GM19351 (cell line): ENCODE measurements around the gene NPTXR.

Experiments
- ATAC-seq: cut with Tn5 transposase; IDR thresholded peaks from one replicate; pipeline ENCODE4 v1.9.1; 2021; ENCODE audit warnings: mild to moderate bottlenecking, moderate library complexity; ENCODE audit not compliant: unreplicated experiment

NPTXR gene

DNA sequence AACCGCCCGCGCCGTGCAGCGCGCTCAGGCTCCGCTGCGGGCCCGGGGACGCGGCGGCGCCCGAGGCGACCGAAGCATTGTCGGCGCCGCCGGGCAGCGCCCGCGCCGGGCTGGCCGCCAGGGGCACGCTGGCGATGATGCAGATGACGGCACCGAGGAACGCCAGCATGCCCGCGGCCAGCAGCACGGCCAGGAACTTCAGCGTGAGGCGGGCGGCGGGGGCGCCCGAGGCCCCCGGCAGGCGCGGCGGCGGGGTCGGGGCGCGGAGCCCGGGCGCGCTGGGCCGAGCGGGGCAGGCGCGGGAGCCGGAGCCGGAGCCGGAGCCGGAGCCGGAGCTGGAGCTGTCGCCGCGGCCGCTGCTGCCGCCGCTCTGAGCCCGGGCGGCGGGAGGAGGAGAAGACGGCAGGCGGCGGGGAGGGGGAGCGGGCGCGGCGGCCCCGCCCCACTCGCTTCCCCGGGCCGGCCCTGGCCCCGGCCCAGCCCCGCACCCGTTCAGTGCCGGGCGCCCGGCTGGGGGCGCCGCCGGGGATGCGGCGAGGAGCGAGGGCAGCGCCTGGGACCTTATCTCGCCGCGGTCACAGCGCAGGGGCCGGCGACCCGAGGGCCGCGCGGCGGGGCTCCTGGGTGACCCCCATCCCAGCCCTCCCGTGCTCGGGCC, at the start of gene NPTXR:
NPTXR (minus strand) TSS at position 372 of the 658 bp plus-strand sequence.
- no peak for ATAC-seq

DNA sequence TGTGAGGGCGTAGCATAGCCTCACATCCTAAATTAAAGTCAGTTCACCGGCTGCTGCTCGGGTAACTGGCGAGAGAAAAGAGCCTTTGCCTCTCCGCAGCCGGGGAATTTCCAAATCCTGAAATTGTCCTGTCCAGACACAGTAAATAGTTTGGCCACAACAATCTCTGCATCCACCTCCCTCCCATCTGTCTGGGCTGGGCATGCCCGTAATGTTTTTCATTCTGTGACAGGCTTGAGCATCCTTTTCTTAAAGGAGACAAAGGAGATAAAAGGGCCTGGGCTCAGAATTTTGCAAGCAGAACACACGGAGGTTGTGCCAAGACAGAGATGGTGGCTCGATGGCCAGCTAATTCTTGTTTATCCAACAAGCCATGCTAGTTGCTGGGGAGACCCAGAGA, 47.4 kb upstream of the NPTXR start:
- no peak for ATAC-seq

DNA sequence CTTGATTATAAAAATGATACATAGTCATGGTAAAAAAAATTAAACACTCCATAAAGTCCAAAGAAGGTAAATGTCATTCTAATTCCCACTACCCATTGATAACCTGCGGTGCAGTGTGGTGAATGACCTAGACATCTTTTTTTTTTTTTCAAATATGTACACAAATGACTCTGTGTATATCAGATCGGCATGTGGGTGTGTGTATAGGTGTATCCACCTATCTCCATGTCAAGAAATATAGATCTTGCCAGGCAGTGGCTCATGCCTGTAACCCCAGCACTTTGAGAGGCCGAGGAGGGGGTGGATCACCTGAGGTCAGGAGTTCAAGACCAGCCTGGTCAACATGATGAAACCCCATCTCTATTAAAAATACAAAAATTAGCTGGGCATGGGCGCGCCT, 46.5 kb upstream of the NPTXR start:
- ATAC-seq: no peak

DNA sequence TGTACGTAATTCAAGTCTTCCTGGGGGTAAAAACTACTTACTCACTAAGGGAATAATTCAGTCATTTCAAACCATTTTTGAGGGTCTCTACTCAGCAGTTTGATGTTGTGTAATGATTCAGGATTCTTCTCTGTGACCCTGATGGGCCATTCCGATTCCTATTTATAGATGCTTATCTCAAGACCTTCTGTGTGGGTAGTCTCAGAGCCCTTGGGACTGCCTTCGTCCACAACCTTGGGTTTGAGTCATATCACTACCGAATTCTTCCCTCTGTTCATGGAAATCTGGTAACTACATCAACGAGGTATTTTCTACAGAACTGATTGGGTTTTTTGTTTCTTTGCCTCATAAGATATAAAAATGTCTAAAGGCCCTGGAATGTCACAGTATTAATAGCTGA, 42.5 kb upstream of the NPTXR start:
- ATAC-seq: no peak

DNA sequence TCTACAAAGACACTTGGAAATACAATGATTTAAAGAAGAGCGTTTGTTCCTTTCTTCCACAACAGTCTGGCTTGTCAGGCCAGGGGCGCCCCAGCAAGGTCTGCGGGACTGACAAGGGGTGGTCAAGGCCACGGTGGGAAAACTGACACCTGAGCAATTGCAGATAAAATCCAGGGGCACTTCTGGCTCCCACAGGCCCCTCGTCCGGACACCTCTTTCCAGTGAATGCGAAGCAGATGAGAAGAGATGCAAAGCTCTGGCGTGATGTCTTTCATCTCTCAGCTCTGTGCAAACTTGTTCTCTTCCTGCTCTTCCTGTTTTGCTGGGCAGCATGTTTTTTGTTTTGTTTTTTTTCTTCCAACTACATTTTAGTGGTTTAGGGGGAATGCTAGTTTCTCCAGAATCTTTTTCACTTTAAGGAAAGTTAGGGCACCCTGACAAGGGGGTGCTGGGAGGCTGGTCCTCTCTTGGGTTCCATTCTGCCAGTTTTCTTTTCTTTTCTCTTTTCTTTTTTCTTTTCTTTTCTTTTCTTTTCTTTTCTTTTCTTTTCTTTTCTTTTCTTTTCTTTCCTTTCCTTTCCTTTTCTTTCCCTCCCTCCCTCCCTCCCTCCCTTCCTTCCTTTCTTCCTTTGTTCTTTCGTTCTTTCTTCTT, 39.3 kb upstream of the NPTXR start:
- ATAC-seq: no peak

DNA sequence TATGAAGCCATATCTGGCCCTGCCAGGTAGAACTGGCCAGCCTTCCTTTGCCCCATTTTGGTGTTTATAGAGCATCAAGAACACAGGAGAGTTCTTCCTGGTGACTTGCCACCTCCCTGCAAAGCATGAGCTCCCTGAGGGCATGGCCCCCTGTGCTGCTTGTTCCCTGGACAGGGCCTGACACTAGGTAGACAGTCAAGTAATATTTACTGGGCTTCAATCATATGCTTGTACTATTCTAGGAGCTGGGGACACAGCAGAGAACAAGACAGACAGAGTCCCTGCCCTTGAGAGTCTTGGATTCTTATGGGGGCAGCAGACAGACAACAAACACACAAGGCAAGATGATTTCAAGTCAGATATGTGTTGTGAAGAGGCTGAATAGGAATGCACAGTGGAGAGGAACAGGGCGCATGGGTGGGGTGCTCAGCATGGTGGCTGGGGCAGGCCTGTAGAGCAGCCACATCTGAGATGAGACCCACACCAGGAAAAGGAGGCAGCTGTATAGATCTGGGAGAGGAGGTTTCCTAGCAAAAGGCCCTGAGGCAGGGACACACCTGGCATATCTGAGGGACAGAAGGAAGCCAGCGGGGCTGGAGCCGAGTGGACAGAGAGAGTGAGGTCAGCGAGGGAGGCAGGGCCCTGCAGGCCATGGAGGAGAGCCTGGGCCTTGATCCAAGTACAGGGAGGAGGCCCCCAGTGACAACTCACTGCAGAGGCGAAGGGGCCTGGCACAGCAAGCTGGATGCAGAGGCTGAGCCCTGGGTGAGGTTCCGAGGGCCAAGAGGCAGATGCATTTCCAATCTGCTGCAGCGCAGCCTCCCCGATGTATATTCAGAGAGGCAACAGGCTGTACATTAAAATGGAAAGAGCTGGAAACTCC, 38.4 kb upstream of the NPTXR start:
- ATAC-seq: no peak

DNA sequence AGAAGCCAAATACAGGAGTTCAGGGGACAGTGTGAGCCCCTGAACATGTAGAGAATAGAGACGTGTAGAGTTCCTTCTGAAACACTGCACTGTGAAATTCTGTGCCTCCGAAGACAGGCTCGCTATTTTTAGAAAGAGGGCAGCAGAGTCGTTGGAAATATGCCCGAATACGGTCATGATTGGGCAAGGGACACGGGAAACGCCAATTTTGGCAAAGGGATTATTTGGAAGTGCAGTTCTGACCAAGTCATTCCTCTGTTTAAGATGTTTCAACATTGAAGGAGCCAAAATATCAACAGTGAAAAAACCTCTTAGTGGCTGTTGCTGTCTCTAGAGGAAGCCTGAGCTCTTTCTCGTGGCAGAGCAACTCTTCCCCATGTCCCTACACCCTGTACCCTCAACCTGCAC, 37.6 kb upstream of the NPTXR start:
- ATAC-seq: no peak

DNA sequence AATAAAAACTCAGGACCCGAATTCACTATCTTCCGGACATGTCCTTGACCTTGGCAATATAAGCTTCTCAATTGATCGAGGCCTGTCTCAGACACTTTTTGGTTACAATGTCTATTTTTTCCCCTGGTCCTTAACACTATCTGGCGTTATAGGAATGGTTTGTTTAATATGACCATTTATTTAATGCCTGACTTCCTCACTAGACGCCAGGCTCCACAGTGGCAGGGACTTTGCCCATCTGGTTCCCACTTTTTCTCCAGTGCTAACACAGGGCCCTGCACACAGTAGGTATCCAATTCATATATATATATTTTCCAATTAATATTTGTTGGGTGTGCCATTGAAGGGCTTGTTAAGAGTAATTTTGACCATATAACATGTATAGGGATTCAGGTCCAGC, 36.1 kb upstream of the NPTXR start:
- no peak for ATAC-seq

DNA sequence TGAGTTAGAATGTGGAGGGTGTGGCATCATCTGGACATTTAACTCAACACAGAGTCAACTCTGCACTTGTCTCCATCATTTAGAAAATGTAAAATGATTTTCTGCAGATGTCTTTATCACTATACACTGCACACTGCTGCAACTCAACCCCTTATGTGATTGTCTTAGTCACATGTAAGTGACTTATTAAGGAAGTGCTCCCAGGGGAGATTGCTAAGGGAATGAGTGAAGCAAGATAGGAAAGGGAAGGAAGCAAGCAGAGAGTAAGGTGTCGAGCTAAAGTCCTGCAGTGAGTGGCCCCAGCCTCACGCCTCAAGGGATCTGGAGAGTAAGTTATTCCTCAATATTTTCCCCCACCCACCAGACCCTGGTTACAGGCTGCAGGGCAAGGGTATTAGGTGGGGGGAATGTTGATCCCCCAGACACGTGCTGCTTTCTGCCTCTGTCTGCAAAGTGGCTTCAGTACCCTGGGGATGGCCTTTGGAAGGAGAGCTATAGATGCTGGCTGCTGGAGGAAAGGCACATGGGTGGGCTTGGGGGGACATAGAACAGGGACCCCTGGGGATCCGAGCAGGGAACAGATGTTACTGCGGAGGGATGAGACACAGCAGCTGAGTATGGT, 35.4 kb upstream of the NPTXR start:
- ATAC-seq: no peak

DNA sequence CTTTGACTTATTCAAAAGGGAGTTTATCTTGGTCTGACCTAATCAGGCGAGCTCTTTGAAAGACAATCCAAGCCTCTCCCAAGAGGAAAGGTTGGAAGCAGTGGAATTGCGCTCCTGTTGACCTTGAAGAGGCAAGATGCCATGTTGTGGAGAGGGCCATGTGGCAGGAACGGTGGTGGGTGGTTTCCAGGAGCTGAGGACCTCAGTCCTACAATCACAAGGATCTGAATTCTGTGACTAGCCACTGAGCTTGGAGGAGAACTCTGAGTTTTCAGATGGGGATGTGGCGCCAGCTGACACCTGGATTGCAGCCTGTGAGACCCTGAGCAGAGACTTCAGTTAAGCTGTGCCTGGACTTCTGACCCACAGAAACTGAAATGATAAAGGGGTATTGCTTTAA, 34.2 kb upstream of the NPTXR start:
- no peak for ATAC-seq

DNA sequence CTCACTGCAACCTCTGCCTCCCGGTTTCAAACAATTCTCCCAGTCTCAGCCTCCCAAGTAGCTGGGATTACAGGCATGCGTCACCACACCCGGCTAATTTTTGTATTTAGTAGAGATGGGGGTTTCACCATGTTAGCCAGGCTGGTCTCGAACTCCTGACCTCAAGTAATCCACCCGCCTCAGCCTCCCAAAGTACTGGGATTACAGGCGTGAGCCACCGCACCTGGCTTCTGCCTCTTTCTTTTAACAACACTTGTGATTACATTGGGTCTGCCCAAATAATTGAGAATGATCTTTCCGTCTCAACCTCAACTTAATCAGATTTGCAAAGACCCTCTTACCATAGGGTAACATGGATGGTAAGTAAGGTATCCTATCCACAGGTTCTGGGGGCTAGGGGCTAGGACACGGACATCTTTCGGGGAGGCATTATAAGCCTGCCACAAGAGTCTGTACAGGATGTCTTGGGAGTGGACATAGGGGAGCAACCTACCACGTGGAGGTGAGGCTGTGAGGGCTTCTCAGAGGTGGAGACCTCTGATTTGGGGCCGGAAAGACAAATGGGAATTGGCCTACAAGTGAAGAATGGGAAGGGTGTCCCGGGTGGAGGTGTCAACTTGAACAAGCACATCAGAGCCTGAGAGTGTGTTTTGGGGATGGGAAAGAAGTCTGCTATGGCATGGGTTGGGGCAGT, 30.8 kb upstream of the NPTXR start:
- ATAC-seq: no peak

DNA sequence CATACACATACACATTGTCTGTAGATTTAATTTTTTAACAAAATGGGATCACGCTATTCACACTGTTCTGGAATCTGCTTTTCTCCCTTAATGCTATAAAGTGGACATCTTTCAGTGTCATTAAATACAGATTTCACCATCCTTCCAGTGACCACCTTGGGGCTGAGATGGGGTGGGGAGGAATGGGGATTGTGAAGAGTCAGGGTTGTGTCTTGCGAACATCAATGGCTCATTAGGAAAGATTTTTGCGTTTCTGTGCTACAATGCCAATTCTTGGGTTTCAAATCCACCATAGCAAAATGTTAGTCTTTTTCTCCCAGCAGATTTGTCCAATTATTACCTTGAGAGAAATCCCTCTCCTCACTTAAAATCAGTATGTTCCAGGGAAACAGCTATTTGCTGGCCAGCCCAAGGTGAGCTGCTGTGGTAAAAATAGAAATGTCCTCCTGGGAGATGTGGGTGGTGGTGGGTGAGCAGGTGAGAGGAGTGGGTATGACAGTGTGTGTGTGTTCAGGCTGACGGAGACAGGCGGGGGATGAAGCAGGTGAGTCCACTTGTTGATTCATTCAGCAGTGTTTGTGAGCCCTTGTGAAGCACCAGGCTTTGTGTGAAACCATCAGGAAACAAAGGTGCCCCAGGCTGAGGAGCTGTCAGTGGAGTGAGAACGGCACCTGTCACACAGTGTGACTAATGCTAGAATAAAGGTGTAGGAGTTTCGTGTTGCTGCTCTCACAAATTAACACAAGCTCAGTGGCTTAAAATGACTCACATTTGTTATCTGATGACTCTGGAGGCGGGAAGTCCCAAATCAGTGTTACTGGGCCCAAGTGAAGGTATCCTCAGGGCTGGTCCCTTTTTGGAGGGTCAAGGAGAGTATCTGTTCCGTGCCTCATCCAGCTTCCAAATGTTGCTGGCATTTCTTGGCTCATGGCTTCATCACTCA, 29.9 kb upstream of the NPTXR start:
- no peak for ATAC-seq

DNA sequence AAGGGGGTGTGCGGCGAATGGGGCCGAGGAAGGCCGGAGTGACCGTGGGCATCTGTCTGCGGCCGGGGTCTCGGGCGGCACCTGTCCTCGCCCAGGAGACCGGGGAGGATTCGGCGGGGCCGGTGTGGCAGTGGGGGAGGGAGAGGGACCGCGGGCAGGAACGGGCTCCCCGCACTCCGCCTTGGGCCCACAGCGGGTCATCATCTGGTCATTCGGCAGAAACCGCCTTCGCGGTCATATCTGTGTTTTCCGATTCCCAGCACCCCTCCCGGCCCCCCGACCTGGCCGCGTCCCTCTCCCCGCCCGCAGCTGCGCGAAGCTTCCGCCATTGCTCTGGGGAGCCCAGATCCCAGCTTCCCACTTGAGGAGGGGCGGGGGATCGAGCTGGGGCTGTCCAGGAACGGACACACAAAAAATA, 29.0 kb upstream of the NPTXR start:
- ATAC-seq: no peak

DNA sequence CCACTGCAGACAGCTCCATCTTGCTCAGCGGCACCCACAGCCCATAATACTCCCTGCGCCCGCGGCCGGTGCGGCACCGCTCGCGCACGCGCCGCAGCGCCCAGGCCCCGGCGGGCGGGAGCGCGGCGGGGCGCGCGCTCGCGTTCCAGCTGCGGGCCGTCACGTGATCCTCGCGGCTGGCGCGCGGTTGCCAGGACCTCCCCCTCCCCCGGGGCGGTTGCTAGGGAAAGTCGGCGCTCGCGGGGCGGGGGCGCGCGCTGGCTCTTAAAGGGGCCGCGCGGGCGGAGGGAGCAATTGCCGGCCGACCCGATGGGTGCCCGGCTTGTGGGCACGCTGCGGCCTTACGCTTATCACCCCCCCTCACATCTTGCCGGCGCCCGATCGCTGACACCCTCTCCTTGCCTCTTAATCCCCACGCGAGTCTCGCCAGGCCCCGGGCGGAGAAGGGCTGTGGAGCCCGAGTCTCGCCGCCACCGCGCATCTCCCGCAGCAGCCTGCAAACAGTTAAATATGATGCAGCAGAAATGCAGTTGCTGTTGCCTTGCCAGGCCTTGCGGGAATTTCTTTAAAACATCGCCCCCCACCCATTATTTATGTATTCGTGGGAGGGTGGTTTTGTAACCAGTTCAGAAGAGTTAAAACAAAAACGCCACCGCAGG, 28.5 kb upstream of the NPTXR start, which contains the start of gene CBX6:
CBX6 (minus strand) TSS at position 45 of the 659 bp plus-strand sequence; CDS start at position 19, 26 bp downstream.
- ATAC-seq: peak; percentile 54

DNA sequence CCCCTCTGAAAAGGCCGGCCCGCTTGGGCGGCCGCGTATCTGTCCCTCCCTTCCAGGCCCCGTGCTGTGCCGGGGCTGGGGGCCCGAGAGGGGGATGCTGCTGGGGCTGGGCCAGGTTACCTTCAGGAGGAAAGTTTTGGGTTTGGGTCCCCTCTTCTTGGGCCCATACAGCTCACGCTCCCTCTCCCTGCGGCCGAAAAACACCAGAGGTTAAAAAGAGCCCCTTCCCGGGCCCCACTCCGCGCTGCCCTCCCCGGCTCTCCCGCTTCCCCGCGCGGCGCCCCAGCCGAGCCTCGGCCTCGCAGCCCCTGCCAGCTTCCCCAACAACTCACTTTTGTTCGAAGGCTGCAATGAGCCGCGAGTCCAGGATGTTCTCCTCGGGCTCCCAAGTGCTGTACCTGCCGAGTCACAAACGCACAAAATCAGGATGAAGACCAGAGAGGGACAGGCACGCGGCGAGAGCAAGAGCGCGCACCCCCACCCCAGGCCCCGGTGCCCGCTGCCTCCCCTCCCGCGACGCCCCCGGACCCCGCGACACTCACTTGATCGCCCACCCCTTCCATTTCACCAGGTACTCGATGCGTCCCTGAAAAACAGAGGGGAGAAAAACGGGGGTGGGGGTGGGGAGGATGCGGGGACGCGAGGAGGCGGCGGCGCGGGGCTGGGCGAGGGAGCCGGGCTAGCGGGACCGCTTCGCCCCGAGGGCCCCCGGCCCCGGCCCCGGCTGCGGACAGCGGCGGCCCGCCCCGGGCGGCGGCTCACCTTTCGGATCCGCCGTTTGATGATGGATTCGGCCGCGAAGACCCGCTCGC, 27.7 kb upstream of the NPTXR start:
- ATAC-seq: peak; percentile 5

DNA sequence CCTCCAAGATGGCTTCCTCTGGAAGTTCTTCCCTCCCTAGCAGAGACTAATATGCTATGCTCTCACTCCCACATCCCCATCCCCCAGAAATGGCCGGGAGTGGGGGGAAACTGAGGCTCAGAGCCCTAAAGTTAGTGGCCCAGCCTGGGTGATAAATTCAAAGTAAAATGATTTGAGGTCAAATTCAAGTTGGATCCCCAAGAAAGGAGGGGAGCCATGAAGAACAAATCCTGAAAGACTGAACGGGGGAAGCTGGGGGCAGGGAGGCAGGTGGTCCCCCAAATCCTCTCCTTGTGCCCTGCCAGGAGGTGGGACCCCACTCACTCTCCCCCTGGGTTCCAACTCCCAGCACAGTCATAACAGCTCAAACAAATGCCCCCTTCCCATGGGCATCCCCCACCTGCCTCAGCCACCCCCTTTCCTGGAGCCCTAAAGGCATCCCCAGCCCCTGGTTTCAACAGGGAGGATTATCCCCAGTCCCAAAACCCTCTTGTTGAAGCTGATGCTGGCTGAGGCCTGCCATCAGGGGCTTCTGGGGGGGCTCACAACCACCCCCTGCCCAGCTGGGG, 27.0 kb upstream of the NPTXR start:
- ATAC-seq: no peak

DNA sequence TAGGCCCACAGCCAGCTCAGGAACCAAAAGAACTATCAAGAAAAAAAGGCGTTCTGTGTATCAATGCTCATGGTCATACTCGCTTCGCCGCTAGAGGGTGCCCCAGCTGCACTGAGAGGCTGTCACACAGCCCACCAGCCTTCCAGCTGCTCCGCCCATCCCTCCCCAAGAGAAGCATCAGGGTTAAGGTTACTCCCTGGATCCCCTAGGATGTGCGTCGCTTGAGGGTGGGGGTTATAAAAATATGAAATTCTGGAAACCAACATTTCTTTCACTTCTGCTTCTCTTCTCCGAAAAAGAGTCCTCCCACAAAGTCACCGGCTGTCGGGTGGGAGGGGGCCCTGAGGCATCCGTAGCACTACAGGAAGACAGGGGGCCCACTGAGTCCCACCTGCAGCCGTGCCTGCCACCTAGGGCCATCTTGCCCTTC, 26.5 kb upstream of the NPTXR start:
- ATAC-seq: peak; percentile 42

DNA sequence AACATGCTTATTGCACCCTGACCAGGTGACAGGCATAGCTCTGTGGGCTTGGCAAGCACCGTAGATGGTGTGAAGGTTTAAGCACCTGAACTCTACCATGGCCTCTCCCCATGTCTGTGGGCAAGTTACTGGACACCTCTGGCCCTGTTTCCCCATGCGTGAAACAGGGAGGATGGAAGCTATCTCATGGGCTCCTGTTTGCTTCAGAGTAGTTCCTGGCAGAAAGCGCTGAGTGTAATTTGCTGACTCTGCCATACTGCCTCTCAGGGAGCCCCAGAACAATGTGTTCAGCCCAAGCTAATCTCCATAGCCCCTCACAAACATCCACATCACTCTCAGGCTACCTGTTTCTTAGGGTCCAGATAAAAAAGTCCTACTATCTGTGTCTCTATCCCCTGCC, 25.8 kb upstream of the NPTXR start:
- no peak for ATAC-seq
